Epithelial cell of alveolus of lung (primary cell): ENCODE data around the gene KRTAP13-2. TPM values are rescaled to one million over a fixed set of nuclear protein-coding genes. Genes with fewer than 3 reads are reported as not detected.

Experiments
- total RNA-seq: library from RNA; depleted of rRNA; stranded (reverse); fragments of >200 nt; gene quantifications from 2 replicates; pipeline ENCODE4 v1.2.1, GENCODE V29; 2015

Gene KRTAP13-2
- not detected in 2 replicates for total RNA-seq

GRCh38 chr21:30372139-30372770 is at the start of gene KRTAP13-2:
TSS of gene KRTAP13-2 (minus strand) at chr21:30372271. CDS start at chr21:30372213, 58 bp downstream.

GRCh38 chr21:30395731-30396130 is 23.7 kb upstream of the KRTAP13-2 start, which contains the start of gene KRTAP13-1:
TSS of gene KRTAP13-1 (plus strand) at chr21:30396031. CDS start at chr21:30396087, 56 bp downstream.

GRCh38 chr21:30348506-30348905 is 23.6 kb downstream of the KRTAP13-2 start, which contains the start of gene KRTAP23-1:
TSS of gene KRTAP23-1 (minus strand) at chr21:30348606. CDS start at chr21:30348606, 0 bp downstream.

GRCh38 chr21:30337276-30337744 is 34.8 kb downstream of the KRTAP13-2 start, which contains the start of gene KRTAP27-1:
TSS of gene KRTAP27-1 (minus strand) at chr21:30337694. CDS start at chr21:30337668, 26 bp downstream.

Other genes starting within 250 kb of the KRTAP13-2 start
- gene CLDN17, start 205.5 kb downstream of the KRTAP13-2 start, total RNA-seq: not detected in 2 replicates
- not detected in 2 replicates for gene CLDN8, start 156.2 kb downstream of the KRTAP13-2 start, total RNA-seq
- not detected in 2 replicates for gene KRTAP24-1, start 89.3 kb downstream of the KRTAP13-2 start, total RNA-seq
- gene KRTAP25-1, start 82.8 kb downstream of the KRTAP13-2 start, total RNA-seq: not detected in 2 replicates
- gene KRTAP26-1, start 52.0 kb downstream of the KRTAP13-2 start, total RNA-seq: not detected in 2 replicates
- gene KRTAP27-1, start 34.6 kb downstream of the KRTAP13-2 start, total RNA-seq: not detected in 2 replicates
- gene KRTAP23-1, start 23.7 kb downstream of the KRTAP13-2 start, total RNA-seq: not detected in 2 replicates
- gene KRTAP13-1, start 23.8 kb upstream of the KRTAP13-2 start, total RNA-seq: not detected in 2 replicates
- gene KRTAP13-3, start 53.7 kb upstream of the KRTAP13-2 start, total RNA-seq: not detected in 2 replicates
- not detected in 2 replicates for gene KRTAP13-4, start 57.9 kb upstream of the KRTAP13-2 start, total RNA-seq
- not detected in 2 replicates for gene KRTAP15-1, start 68.0 kb upstream of the KRTAP13-2 start, total RNA-seq
- gene KRTAP19-1, start 108.1 kb upstream of the KRTAP13-2 start, total RNA-seq: not detected in 2 replicates
- not detected in 2 replicates for gene KRTAP19-2, start 115.2 kb upstream of the KRTAP13-2 start, total RNA-seq
- not detected in 2 replicates for gene KRTAP19-3, start 119.7 kb upstream of the KRTAP13-2 start, total RNA-seq
- not detected in 2 replicates for gene KRTAP19-4, start 124.9 kb upstream of the KRTAP13-2 start, total RNA-seq
- not detected in 2 replicates for gene KRTAP19-5, start 129.9 kb upstream of the KRTAP13-2 start, total RNA-seq
- gene KRTAP19-6, start 169.6 kb upstream of the KRTAP13-2 start, total RNA-seq: not detected in 2 replicates
- not detected in 2 replicates for gene KRTAP19-7, start 189.0 kb upstream of the KRTAP13-2 start, total RNA-seq
- not detected in 2 replicates for gene KRTAP22-2, start 218.1 kb upstream of the KRTAP13-2 start, total RNA-seq
- gene KRTAP6-3, start 220.2 kb upstream of the KRTAP13-2 start, total RNA-seq: not detected in 2 replicates
- not detected in 2 replicates for gene KRTAP6-2, start 226.6 kb upstream of the KRTAP13-2 start, total RNA-seq
- gene KRTAP22-1, start 228.8 kb upstream of the KRTAP13-2 start, total RNA-seq: not detected in 2 replicates
- not detected in 2 replicates for gene KRTAP6-1, start 241.7 kb upstream of the KRTAP13-2 start, total RNA-seq
- not detected in 2 replicates for gene KRTAP20-1, start 244.2 kb upstream of the KRTAP13-2 start, total RNA-seq
- gene KRTAP20-4, start 248.4 kb upstream of the KRTAP13-2 start, total RNA-seq: not detected in 2 replicates